KMS-11 (cell line): ENCODE measurements around the gene DDA1.

Source experiments
- H2AFZ ChIP-seq: fragments of 200-600 bp; sonication (generic); 2 replicates; pipeline ENCODE4 v1.6.1; 2016; ENCODE audit warnings: antibody characterized with exemption, mixed run types, low read depth
- H3K27ac ChIP-seq: fragments of 200-600 bp; sonication (generic); 2 replicates; pipeline ENCODE4 v1.6.1; 2016; ENCODE audit warnings: mild to moderate bottlenecking, mixed run types
- H3K27me3 ChIP-seq: fragments of 200-600 bp; sonication (generic); 2 replicates; pipeline ENCODE4 v1.6.1; 2017; ENCODE audit warnings: mild to moderate bottlenecking, low read depth, mixed run types, moderate library complexity; ENCODE audit not compliant: insufficient read depth
- H3K36me3 ChIP-seq: fragments of 200-600 bp; sonication (generic); 2 replicates; pipeline ENCODE4 v1.6.1; 2017; ENCODE audit warnings: mild to moderate bottlenecking, mixed run types; ENCODE audit not compliant: insufficient read depth
- H3K4me1 ChIP-seq: fragments of 200-600 bp; sonication (generic); 2 replicates; pipeline ENCODE4 v1.6.1; 2016; ENCODE audit warnings: mild to moderate bottlenecking, low read depth, mixed run types; ENCODE audit not compliant: poor library complexity, severe bottlenecking
- H3K4me2 ChIP-seq: fragments of 200-600 bp; sonication (generic); 2 replicates; pipeline ENCODE4 v1.7.0; 2016; ENCODE audit warnings: mild to moderate bottlenecking, mixed run types
- H3K4me3 ChIP-seq: fragments of 200-600 bp; sonication (generic); IDR thresholded peaks from 2 replicates; pipeline ENCODE4 v1.6.1; 2017; ENCODE audit warnings: low read depth, low read length, mixed read lengths; ENCODE audit not compliant: insufficient read depth
- H3K79me2 ChIP-seq: fragments of 200-600 bp; sonication (generic); 2 replicates; pipeline ENCODE4 v1.6.1; 2016; ENCODE audit warnings: low read depth, mixed run types; ENCODE audit not compliant: insufficient read depth
- H3K9ac ChIP-seq: fragments of 200-600 bp; sonication (generic); 2 replicates; pipeline ENCODE4 v1.6.1; 2016; ENCODE audit warnings: mild to moderate bottlenecking, mixed run types
- H4K20me1 ChIP-seq: fragments of 200-600 bp; sonication (generic); 2 replicates; pipeline ENCODE4 v1.6.1; 2016; ENCODE audit warnings: mild to moderate bottlenecking, mixed run types; ENCODE audit not compliant: insufficient read depth
- TF ChIP-seq, protein P1 (sequence below): fragments of 200-600 bp; sonication (generic); conservative IDR thresholded peaks from 2 replicates; pipeline ENCODE4 v1.6.1; 2017; ENCODE audit warnings: low read depth, mild to moderate bottlenecking, antibody characterized with exemption, low read length, moderate library complexity, mixed read lengths

Gene DDA1

DNA sequence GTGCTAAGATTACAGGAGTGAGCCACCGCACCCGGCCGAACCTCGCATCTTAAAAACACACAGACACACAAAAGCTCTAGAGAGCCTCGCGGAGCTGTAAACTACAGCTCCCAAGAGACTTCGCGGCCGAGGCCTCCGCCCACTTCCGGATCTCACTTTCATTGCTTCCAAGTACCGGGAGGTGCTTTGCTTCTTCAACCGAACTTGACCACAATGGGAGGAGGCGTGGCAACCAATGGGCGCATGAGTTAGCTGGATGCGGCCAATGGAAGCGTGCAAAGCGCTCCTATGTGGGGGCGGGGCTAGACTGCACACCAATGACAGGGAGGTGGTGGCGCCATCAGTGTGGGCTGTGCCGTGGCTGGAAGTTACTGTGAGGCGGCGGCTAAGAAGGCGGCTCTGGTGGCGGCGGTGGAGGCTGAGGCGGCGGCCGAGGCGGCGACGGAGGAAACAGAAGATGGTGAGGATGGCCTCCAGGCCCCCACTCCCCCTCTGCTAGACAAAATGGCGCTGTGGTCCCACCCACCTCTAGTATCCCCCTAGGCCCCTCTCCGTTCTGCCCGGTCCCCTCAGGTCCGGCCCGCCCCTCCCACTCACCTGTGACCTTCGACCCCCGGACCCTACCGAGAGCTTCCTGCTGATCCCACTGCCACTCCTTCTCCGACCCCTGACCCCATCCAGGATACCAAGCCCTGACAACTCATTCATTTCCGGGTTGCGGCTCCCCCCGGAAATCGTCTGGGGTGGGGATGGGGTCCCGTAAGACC lies at the start of gene DDA1:
TSS of gene DDA1 (plus strand) at position 366 of the 767 bp plus-strand sequence. CDS start at position 458, 92 bp downstream.
- Histone ChIP-seq H3K4me2 (peak within 1 kb of the TSS; percentile 69), H2AFZ (peak within 1 kb of the TSS; percentile 55; the same call in 1 of the 2 replicates), H3K27me3 (no peaks in the 10 kb centered on the region), H4K20me1 (no peaks in the 10 kb centered on the region), H3K9ac (peak within 1 kb of the TSS; percentile 55; the same call in 1 of the 2 replicates), H3K79me2 (peaks cover 39% of the 10 kb centered on the region), H3K4me3 (no peak within 1 kb of the TSS), H3K36me3 (no peaks in the 10 kb centered on the region), H3K27ac (no peak within 1 kb of the TSS), H3K4me1 (peaks cover 29% of the 10 kb centered on the region)
- TF ChIP-seq, protein P1, sequence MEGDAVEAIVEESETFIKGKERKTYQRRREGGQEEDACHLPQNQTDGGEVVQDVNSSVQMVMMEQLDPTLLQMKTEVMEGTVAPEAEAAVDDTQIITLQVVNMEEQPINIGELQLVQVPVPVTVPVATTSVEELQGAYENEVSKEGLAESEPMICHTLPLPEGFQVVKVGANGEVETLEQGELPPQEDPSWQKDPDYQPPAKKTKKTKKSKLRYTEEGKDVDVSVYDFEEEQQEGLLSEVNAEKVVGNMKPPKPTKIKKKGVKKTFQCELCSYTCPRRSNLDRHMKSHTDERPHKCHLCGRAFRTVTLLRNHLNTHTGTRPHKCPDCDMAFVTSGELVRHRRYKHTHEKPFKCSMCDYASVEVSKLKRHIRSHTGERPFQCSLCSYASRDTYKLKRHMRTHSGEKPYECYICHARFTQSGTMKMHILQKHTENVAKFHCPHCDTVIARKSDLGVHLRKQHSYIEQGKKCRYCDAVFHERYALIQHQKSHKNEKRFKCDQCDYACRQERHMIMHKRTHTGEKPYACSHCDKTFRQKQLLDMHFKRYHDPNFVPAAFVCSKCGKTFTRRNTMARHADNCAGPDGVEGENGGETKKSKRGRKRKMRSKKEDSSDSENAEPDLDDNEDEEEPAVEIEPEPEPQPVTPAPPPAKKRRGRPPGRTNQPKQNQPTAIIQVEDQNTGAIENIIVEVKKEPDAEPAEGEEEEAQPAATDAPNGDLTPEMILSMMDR: no peak

GRCh38 chr19:17259934-17260333 lies 49.4 kb upstream of the DDA1 start:
- TF ChIP-seq, protein P1: no peak
- H4K20me1 ChIP-seq: no peaks in the 10 kb centered on the region
- H3K4me2 ChIP-seq: no peak overlapping the region
- H3K4me3 ChIP-seq: no peak overlapping the region
- no peak overlapping the region for H2AFZ ChIP-seq
- H3K27ac ChIP-seq: no peak overlapping the region
- no peaks in the 10 kb centered on the region for H3K4me1 ChIP-seq
- H3K9ac ChIP-seq: no peak overlapping the region
- no peaks in the 10 kb centered on the region; the same call in 1 of the 2 replicates for H3K27me3 ChIP-seq
- H3K79me2 ChIP-seq: no peaks in the 10 kb centered on the region
- no peaks in the 10 kb centered on the region for H3K36me3 ChIP-seq

DNA sequence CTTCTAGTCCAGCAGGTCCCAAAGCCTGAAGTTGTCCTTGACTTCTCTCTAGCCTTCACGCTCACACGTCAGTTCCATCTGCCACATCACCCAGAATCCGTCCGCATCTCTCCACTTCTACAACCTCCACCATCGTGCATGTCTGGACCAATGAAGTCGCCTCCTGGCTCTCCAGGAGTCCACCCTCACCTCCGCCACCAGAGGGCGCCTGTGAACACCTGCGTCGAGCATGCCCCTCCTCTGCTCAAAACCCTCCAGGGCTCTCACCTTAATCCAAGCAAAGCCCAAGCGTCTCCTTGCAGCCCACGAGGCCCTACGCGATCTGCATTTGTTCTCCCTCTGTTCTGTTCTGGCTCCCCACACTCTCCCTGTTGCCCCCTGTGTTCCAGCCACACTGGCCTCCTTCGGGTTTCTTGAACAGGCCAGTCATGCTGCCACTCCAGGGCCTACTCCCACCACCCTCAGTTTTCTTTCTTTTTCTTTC lies 48.5 kb upstream of the DDA1 start:
- no peaks in the 10 kb centered on the region for H3K4me1 ChIP-seq
- H3K27ac ChIP-seq: no peak overlapping the region
- H2AFZ ChIP-seq: peak overlapping the region; percentile 69
- H3K36me3 ChIP-seq: no peaks in the 10 kb centered on the region
- H3K27me3 ChIP-seq: no peaks in the 10 kb centered on the region
- no peak overlapping the region for H3K4me3 ChIP-seq
- no peaks in the 10 kb centered on the region for H3K79me2 ChIP-seq
- H3K4me2 ChIP-seq: no peak overlapping the region
- H3K9ac ChIP-seq: no peak overlapping the region
- TF ChIP-seq, protein P1: peak; percentile 91
- no peaks in the 10 kb centered on the region for H4K20me1 ChIP-seq

- Histone ChIP-seq H3K27me3 (no peaks in the 10 kb centered on the region), H3K4me1 (peaks cover 6% of the 10 kb centered on the region), H3K36me3 (no peaks in the 10 kb centered on the region), H2AFZ (no peak overlapping the region), H3K79me2 (no peaks in the 10 kb centered on the region), H3K4me3 (no peak overlapping the region), H3K9ac (no peak overlapping the region), H3K4me2 (no peak overlapping the region), H4K20me1 (no peaks in the 10 kb centered on the region), H3K27ac (no peak overlapping the region)
- TF ChIP-seq, protein P1: no peak
Measured at GRCh38 chr19:17262557-17262956, 46.8 kb upstream of the DDA1 start.
